ENCODE measurements around the gene NNT.

DNA sequence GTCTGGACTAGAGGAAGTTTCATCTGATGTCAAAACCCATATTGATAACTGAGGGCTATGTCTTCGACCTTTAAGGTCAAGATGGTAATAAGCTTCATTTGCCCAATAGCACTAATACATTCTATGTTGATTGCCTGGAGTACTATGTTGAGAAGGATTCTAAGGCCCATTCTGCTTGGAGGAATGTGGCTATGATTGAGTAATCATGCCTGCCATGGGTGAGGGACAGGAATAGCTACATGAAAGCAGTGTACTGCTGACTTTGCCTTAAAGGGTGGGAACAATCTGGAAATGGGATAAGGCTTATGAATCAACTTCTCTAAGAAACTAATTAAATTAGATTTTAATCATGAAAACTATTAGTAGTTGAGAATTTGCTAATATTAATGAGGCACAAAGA lies 13.6 kb downstream of the NNT start:
- TF ChIP-seq NFYB (IDR thresholded peaks at IDR 0.05; ENCODE audit: insufficient read depth, low read depth, low read length) (no peak), POLR2A (IDR thresholded peaks at IDR 0.05; ENCODE audit: low read depth, low read length) (no peak), HSF1 (IDR thresholded peaks at IDR 0.05; ENCODE audit: low read depth, low read length) (no peak), CTCF (IDR thresholded peaks at IDR 0.05 in 2 of 3, conservative IDR thresholded peaks at IDR 0.05 in 1 of 3; ENCODE audit: control insufficient read depth in 2 of 3, extremely low read depth in 1 of 3, insufficient read depth in 1 of 3, low read depth in 3 of 3, low read length in 3 of 3) (no peak), TBL1XR1 (IDR thresholded peaks at IDR 0.05; ENCODE audit: low read depth, low read length) (no peak), POLR2AphosphoS5 (IDR thresholded peaks at IDR 0.05; ENCODE audit: low read length) (no peak), CBX5 (IDR thresholded peaks at IDR 0.05; ENCODE audit: low read depth) (no peak), HCFC1 (IDR thresholded peaks at IDR 0.05; ENCODE audit: low read length) (no peak), ZNF384 (IDR thresholded peaks at IDR 0.05; ENCODE audit: borderline replicate concordance, low read depth, low read length) (no peak)
- TF ChIP-seq, protein P1, sequence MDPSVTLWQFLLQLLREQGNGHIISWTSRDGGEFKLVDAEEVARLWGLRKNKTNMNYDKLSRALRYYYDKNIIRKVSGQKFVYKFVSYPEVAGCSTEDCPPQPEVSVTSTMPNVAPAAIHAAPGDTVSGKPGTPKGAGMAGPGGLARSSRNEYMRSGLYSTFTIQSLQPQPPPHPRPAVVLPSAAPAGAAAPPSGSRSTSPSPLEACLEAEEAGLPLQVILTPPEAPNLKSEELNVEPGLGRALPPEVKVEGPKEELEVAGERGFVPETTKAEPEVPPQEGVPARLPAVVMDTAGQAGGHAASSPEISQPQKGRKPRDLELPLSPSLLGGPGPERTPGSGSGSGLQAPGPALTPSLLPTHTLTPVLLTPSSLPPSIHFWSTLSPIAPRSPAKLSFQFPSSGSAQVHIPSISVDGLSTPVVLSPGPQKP (IDR thresholded peaks at IDR 0.05; ENCODE audit: low read depth, low read length), result no peak

Measured in GM12878 (cell line).